ENCODE results near the gene ZNF740.
"Not testable (repeated sequence)": the region's sequence is repeated elsewhere in the genome, so short reads cannot be mapped to it uniquely, and the experiment has no call there.

ZNF740 gene

DNA sequence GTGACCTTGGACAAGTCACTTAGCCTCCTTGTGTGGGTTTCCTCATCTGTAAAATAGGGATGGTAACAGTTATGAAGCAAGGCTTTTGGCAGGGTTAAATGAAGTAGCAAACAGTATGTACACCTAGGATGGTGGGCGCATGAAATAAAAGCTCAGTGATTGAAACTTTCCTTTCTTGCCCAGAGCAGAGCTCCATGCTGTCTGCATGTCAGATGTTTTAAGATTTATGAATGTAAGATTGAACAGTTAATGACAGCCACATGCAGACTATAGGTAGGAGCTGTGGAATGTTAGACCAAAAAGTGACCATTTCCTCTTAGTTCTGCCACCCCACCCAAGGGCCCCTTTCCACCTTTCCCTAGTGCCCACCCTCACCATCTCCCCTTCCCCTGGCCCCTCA lies 14.5 kb downstream of the ZNF740 start:
- DNase-seq (ENCODE audit: low spot score): no peak

- no peak for DNase-seq (ENCODE audit: low spot score)
Measured at GRCh38 chr12:53195516-53196420, 15.2 kb downstream of the ZNF740 start.

DNA sequence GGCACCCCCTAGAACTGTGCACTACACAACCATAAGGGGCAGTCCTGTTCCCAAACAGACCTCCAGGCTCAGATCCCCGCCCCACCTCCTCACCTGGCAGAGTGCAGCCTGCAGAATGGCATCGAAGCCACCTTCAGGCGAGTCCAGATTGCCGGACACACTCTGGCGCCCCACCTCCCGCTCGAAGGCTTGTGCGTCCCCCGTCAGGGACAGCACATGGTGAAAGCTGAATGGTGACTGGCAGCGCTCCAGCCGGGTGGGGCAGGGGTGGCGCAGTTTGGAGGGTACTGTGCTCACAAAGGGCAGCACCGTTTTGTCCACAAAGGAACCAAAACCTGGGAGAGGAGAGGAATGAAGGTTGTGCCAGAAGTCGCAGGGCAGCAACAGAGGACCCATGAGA lies 16.0 kb downstream of the ZNF740 start:
- DNase-seq (ENCODE audit: low spot score): no peak

- no peak for DNase-seq (ENCODE audit: low spot score)
Measured at GRCh38 chr12:53197011-53197640, 16.6 kb downstream of the ZNF740 start.

GRCh38 chr12:53198486-53199110 lies 18.1 kb downstream of the ZNF740 start:
- DNase-seq (ENCODE audit: low spot score): peak; percentile 32

DNA sequence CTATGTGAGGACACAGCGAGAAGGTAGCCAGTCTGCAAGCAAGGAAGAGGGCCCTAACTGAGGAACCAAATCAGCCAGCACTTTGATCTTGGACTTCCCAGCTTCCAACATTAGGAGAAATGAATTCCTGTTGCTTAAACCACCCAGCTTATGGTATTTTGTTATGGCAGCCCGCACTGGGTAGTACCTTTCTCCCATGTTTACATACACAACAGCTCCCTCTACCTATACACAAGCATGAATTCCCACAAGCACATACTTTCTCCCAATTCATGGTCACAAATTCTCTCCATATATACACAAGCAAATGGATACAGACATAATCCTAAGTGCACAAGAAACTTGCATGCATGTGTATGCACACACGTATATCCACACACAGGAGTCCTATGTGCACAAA lies 19.2 kb downstream of the ZNF740 start:
- DNase-seq (ENCODE audit: low spot score): no peak

- DNase-seq (ENCODE audit: low spot score): no peak
Measured at GRCh38 chr12:53200107-53200457, 19.6 kb downstream of the ZNF740 start.

- peak; percentile 36 for DNase-seq (ENCODE audit: low spot score)
Measured at GRCh38 chr12:53200458-53201176, 20.1 kb downstream of the ZNF740 start.

DNA sequence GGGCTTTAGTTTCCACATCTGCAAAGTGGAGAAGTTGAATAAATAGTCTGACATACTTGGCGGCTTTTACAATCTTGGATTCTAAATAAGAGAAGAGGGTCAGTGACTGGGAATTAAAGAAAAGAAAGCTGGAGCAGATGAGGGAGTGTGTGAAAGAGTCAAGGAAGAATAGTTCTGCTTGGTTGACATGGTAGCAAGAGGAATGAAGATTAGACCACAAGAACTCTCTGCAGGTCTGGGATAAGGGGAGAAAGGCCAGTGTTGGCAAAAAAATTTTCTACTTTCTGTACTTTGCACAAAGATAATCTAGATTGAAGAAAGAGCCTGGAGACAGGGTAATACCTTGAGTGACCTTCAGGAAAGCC lies 20.6 kb downstream of the ZNF740 start:
- DNase-seq (ENCODE audit: low spot score): no peak

DNA sequence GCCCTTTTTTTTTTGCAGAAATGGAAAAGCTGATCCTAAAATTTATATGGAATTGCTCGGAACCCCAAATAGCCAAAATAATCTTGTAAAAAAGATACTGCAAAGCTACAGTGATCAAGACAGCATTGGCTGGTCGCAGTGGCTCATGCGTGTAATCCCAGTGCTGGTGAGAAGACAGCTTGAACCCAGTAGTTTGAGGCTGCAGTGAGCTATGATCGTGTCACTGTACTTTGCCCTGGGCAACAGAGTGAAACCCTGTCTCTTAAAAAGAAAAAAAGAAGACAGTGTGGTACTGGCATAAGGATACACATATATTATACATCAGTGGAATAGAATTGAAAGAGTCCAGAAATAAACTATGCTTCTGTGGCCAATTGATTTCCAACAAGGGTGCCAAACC lies 21.1 kb downstream of the ZNF740 start:
- no peak for DNase-seq (ENCODE audit: low spot score)

- DNase-seq (ENCODE audit: low spot score): not testable (repeated sequence)
Measured at GRCh38 chr12:53202316-53202715, 21.8 kb downstream of the ZNF740 start.

- no peak for DNase-seq (ENCODE audit: low spot score)
Measured at GRCh38 chr12:53204351-53204750, 23.8 kb downstream of the ZNF740 start.

- DNase-seq (ENCODE audit: low spot score): peak; percentile 71
Measured at GRCh38 chr12:53205747-53206419, 25.4 kb downstream of the ZNF740 start.

- peak; percentile 79 for DNase-seq (ENCODE audit: low spot score)
Measured at GRCh38 chr12:53207042-53207441, 26.5 kb downstream of the ZNF740 start, which contains the start of gene ITGB7. ITGB7 (minus strand) TSS chr12:53207251; CDS start chr12:53200443, 6,808 bp downstream.

DNA sequence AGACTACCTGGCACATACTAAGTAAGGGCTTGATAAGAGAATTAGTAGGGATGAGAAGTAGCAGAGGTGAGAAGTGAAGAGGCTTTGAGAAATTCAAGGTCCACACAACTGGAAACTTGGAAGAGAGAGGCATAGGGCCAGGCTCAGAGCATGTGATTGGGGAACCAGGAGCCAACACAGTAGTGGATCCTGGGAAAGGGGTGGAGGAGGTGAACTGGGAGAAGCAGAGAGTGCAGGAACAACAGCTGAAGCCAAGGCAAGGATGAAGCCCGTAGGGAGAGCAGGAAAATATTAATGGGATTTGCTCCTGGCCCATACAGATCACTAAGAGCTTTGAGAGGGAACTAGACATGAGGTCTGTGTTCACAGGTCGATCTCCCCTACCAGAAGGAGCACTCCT lies 27.9 kb downstream of the ZNF740 start:
- no peak for DNase-seq (ENCODE audit: low spot score)

GRCh38 chr12:53208877-53209463 lies 28.4 kb downstream of the ZNF740 start:
- peak; percentile 35 for DNase-seq (ENCODE audit: low spot score)

GRCh38 chr12:53210843-53211242 lies 30.3 kb downstream of the ZNF740 start:
- DNase-seq (ENCODE audit: low spot score): no peak

DNA sequence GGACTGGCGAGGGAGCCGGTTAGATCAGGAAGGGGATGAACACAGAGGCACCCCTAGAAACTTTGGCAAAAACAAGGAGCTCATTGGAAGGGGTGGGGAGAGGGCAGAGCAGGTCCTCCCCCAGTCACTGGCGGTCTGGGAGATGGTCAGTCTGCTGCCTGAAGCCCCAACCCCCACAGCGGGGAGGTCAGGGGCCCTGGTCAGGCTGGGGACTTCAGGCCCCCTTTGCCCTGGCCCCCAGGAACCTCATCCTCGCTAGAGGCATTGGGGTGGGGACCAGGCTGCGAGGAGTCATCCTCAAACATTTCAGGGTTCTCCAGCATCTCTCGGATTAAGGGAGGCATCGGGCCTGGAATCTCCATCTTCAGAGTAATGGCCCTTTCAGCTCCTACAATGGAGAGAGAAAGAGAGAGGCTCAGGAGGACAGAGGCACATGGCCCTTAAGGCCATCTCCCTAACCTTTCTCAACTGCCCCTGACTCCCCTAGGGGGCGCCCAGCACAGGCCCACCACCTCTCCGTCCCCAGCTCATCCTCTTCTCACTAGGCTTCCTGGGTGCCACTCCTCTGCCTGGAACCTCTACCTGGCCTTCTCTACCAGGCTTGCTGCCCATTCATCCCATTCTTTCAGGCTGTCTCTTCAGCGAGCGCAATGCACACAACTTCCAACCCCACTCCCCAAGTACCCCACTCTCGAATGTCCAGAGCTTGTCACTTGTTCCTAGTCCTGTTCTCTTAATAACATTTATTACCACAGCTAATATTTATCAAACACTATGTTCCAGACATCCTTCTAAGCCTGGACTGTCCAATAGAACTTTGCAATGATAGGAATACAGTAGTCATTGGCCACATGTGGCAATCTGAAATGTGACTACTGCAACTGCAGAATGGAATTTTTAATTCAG lies 31.2 kb downstream of the ZNF740 start:
- DNase-seq (ENCODE audit: low spot score): no peak

DNA sequence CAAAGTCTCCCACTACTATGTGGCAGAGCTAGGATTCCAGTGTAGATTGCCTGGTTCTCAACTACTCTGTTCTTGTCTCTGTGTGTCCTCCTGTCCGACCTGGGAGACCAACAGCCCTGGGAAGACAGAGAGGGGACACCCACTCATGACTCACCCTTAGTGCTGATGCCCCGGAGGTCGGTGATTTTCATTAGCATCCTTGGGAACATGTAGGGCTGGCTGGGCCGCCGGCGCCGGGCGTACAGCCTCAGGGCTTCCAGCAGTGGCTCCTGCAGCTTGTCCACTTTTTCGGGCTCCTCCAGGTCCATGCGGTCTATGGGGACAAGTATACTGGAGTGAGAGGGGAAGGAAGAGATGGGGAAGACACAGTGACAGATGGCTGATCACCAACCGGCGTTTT lies 32.4 kb downstream of the ZNF740 start:
- DNase-seq (ENCODE audit: low spot score): no peak

DNA sequence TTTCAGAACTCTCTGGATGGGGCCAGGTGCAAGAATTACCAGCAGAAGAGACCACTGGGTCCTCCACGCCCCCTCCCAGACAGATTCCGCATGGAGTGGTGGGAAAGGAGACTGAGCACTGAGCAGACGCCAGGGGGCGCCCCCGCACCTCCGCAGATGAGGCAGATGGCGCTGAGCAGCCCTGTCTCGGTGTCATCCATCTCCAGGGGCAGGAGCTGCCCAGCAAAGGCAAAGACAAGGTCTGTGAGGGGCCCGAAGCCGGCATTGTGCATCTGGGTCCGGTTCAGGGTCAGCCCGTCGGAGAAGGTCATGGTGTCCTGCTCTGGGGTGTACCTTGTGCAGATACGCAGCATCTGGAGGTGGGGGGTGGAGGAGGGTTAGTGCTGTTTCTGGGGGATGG lies 32.8 kb downstream of the ZNF740 start:
- DNase-seq (ENCODE audit: low spot score): peak; percentile 83
